H54 (cell line): ENCODE data around the gene FBXO3.

Experiments used
- DNase-seq: peaks from one replicate; pipeline ENCODE4 v3.0.0; 2011; ENCODE audit warnings: low spot score, mixed read lengths; ENCODE audit not compliant: insufficient read length
- FAIRE-seq: peaks from 3 replicates; lab custom pipeline; 2011; peaks lifted over from hg19 to GRCh38; lab: Jason Lieb, UNC
- POLR2A ChIP-seq: IDR thresholded peaks from 2 replicates; pipeline ENCODE4 v1.6.1; 2011; ENCODE audit warnings: low read depth, mild to moderate bottlenecking, low read length

Gene FBXO3

DNA sequence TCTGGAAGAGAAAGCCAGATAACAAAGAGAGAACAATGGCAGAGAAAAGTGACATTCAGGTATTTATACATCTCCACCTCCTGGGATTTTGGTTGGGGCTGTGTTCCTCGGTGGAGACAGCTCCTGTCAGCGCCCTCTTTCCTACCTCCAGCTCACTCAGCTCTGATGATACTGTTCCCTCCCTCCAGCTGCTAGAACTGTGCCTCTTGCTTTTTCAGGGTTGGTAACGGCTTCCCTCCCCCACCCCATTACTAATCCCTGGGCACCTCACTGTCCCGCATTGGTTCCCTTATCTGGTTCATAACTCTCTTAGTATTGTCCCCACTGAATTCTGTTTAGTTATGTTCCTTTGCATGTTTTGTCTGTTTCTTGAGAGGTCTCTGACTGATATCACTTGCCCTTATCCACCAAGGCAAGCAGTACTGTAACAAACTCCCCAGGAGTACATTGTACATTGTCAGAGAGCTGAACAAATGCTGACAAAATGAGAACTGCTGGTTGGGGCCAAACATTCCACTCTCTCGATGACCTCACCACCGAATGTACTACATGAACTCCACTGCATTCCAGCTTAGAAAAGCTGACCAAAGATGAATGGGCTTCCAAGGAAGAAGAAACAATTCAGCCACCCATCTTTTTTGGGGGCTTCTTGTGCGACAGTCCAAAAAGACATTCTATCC lies 5.7 kb upstream of the FBXO3 start:
- DNase-seq (peak; percentile 33), FAIRE-seq (no peak)

DNA sequence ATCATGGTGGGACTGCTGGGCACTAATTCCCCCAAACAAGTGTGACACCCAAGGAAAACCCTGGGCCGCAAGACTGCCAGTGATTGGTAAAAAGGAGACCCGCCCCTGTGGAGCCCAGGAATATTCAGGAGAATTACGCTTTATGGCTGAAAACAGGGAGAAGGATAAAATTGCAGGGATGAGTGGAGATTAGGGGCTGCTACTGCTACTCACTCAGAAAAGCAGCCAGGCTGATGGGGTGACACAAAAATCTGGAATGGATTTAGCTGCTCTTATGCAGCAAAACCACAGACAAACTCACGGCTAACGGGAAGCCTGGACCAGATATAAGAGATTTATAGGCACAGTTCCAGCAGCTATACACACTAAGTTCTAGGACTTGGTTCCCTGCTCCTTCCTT lies 4.4 kb upstream of the FBXO3 start:
- DNase-seq (peak; percentile 31), FAIRE-seq (no peak)
- TF ChIP-seq POLR2A: no peak

More for the DNA sequence above, 5.7 kb upstream of the FBXO3 start:
- TF ChIP-seq POLR2A: no peak

GRCh38 chr11:33777906-33778305 lies 3.6 kb upstream of the FBXO3 start:
- TF ChIP-seq POLR2A: no peak
- FAIRE-seq: no peak

GRCh38 chr11:33775832-33776470 lies 1.6 kb upstream of the FBXO3 start:
- FAIRE-seq (no peak), DNase-seq (no peak)
- TF ChIP-seq POLR2A: no peak

More at GRCh38 chr11:33777906-33778305, 3.6 kb upstream of the FBXO3 start:
- no peak for DNase-seq

DNA sequence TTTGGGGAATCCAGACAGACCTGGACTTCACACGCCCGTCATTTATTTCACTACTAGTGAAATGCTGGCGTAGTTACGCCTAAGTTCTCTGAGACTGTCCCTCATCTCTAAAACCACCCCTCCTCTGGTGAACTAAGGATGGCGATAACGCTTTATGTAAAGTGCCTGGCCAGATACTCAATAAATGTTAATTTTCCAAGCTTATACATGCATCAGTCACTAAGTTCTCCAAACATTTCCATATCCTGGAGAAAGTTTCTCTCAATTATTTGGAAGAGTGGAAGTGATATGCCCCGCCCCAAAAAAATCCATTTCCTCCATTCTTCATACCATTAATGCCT lies 1.1 kb upstream of the FBXO3 start:
- no peak for TF ChIP-seq POLR2A
- no peak for FAIRE-seq
- no peak for DNase-seq

DNA sequence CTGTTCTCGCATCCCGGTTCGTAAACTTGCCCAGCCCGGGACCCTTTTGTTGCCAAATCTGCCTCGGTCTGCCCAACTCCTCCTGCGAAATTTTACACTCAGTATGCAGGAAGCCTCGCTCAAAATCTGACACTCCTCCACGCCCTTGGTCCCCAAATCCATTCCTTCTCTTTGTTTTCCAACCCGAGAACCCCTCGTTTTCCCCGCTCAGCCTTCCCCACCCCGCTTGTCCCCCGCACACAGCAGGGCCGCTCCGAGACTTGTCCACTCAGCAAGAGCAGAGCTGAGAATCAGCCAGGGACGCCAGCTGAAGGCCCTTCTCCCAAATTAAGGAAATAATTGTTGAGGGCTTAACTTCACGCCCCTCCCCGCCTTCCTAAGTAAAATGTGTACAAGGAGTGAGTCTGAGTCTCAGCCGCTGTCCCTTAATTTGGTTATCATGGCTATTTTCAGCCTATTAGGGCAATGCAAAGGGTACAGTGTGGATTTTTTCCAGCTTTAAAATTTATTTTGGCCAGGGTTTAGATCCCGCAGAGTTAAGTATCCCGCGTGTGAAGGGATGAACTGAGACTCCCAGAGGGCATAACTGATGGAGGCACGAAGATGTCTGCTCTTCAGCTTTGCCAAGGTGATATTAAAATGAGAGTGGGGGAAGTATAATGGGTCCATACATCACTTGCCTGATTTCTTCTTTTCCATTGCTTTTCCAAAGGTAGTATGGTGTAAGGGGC lies 581 bp upstream of the FBXO3 start:
- no peak for FAIRE-seq
- no peak for DNase-seq
- TF ChIP-seq POLR2A: no peak

DNA sequence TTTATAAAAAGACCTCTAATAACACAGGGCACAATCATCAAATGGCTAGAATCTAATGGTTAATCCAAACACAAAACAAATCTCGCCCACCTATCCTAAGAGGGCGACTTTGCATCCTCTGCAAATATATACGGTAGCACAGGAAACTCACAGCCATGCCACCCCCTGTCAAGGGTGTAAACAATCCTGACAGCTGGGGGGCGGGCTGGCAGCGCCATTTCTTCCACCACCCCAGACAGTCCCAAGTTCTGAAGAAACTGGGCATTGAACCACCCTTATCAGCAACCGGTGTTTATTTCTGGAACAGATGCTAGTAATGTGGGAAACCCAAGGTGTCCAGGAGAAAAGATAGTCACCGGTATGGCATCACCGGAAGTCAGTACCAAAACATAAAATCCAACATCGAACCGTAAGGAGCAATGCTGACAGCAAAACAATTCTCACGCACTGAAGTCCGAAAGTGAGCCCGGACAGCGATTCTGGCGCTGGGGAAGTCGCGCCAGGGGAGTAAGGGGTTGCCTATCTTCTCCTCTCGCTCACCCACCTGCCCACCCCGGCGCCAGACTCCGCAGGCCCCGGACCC lies 825 bp downstream of the FBXO3 start:
- DNase-seq: no peak
- FAIRE-seq: no peak
- no peak for TF ChIP-seq POLR2A

DNA sequence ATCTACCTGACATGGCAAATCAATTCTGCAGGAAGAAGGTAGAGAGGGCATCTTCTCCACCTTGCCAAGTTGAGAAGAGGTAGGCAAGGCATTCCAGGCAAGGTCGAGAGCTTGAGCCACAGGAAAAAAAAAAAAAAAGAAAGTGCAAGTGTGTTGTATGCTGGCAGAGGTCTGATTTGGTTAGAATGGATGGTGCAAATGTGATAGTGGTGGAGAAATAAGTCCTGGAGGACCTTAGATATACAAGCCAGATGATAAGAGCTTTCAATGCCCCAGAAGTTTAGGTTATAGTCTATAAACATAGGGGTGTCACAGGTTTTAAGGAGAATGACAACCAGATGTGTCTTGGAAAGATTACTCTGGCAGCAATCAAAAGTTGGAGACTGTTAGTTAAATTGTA lies 1.4 kb downstream of the FBXO3 start:
- DNase-seq (no peak), FAIRE-seq (no peak)
- TF ChIP-seq POLR2A: no peak

- no peak for TF ChIP-seq POLR2A
- FAIRE-seq: no peak
- DNase-seq: no peak
Observed at GRCh38 chr11:33772300-33772699, 2.0 kb downstream of the FBXO3 start.

GRCh38 chr11:33770236-33770635 lies 4.1 kb downstream of the FBXO3 start:
- TF ChIP-seq POLR2A: no peak
- DNase-seq: no peak
- no peak for FAIRE-seq

DNA sequence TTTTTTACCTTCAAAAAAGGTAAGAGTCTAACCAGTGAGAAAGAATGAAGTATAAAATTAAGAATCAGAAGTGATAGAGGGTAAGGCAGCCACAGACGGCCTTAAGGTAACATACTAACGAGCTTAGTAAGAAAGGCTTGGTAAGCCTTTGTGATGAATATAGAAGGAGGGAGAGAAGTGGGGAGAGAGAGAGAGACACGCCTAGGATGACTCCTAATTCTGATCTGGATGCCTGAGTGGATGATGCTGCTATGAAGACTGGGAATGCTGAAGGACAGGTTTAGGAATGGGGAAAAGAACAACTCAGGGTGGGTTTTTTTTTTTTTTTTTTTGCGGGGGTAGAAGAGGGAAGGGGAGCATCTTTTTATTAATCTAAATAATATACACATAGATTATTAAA lies 4.8 kb downstream of the FBXO3 start:
- FAIRE-seq (no peak), DNase-seq (no peak)
- no peak for TF ChIP-seq POLR2A

- TF ChIP-seq POLR2A: no peak
- DNase-seq (no peak), FAIRE-seq (no peak)
Observed at GRCh38 chr11:33767624-33768023, 6.7 kb downstream of the FBXO3 start.

GRCh38 chr11:33766085-33766484 lies 8.2 kb downstream of the FBXO3 start:
- TF ChIP-seq POLR2A: no peak
- no peak for DNase-seq
- no peak for FAIRE-seq

DNA sequence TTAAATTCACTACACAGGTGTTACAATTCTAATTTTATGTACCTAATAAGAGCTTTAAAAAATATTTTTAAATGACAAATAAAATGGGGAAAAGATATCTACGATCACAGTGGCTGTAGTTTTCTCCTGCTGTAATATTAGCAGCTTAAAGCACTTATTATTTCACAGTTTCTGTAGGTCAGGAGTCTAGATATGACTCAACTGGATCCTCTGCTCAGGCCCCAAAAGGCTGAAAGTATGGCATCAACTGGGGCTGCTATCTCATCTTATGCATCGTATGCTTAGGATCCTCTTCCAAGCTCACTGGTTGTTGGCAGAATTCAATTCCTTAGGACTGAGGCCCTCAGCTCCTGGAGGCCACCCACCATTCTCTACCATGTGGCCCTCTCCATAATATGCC lies 12.8 kb downstream of the FBXO3 start:
- DNase-seq: no peak
- FAIRE-seq: no peak
- TF ChIP-seq POLR2A: no peak
